ENCODE data around the gene C16orf54. TPM values are rescaled to one million over a fixed set of nuclear protein-coding genes. Genes with fewer than 3 reads are reported as not detected.

Gene C16orf54
- total and polyA plus RNA-seq, 10 of the 15 experiments (the other 5 are each of a cell fraction or from before 2014, with no cell fraction given) = 2.1 to 13.3 (median 5.4) TPM

GRCh38 chr16:29727452-29727851 lies 18.3 kb downstream of the C16orf54 start (continued):
- TF ChIP-seq NFYB (IDR thresholded peaks at IDR 0.05; ENCODE audit: insufficient read depth, low read depth, low read length) = no peak
- no peak for TF ChIP-seq KAT2A (conservative IDR thresholded peaks at IDR 0.05; ENCODE audit: control insufficient read depth, low read depth, low read length)
- no peak for TF ChIP-seq ZBTB4 (CRISPR knock-in tag; IDR thresholded peaks at IDR 0.05)

GRCh38 chr16:29726845-29727377 lies 18.9 kb downstream of the C16orf54 start:
- Histone ChIP-seq H3K9ac (ENCODE audit: control insufficient read depth, insufficient read depth, low read length) (no peak overlapping the region), H3K27ac (ENCODE audit: control insufficient read depth, insufficient read depth) (no peak overlapping the region), H3K36me3 (ENCODE audit: control insufficient read depth in 2 of 2, insufficient read depth in 2 of 2, low read length in 1 of 2) (no peaks in the 10 kb centered on the region), H3K4me1 (ENCODE audit: control insufficient read depth, insufficient read depth, low read length) (peaks cover 13% of the 10 kb centered on the region), H3K79me2 (ENCODE audit: control insufficient read depth, insufficient read depth, low read length) (no peaks in the 10 kb centered on the region), H3K4me2 (ENCODE audit: control insufficient read depth, insufficient read depth) (no peak overlapping the region), H3K4me3 (no peak overlapping the region), H3K9me3 (replicated peaks; ENCODE audit: control insufficient read depth, insufficient read depth, low read length) (no peaks in the 10 kb centered on the region; the same call in 2 of the 3 replicates), H3K27me3 (replicated peaks in 1 of 2; ENCODE audit: control insufficient read depth in 2 of 2, insufficient read depth in 2 of 2, low read length in 1 of 2) (no peaks in the 10 kb centered on the region), H4K20me1 (ENCODE audit: control insufficient read depth, insufficient read depth) (no peaks in the 10 kb centered on the region), H2AFZ (ENCODE audit: control insufficient read depth, low read depth, low read length) (no peak overlapping the region)
- ATAC-seq = no peak
- CTCF ChIA-PET = interaction anchor here (1.0 to 5.9 kb wide), 5 partner anchors 12 to 121 kb away, joined by 3 to 32 read pairs (median 5); no protein-coding TSS in a partner anchor
- no peak for FAIRE-seq
- BruUV-seq (replicated peaks) = no TSS peak
- SMC1A ChIA-PET (ENCODE audit: uncharacterized antibody, unreplicated experiment) = interaction anchor here (0.6 to 1.8 kb wide), 5 partner anchors 12 to 964 kb away, joined by 3 to 5 read pairs (median 3); no protein-coding TSS in a partner anchor
- intact Hi-C loops (cut with micrococcal nuclease; ENCODE audit: unreplicated experiment) (no loop called here), in situ Hi-C loops (cut with MboI) (no loop called here)
- no peak for DNase-seq (ENCODE audit: low read depth, low spot score)
- 76% methylated on average over 9 of the region's 9 CpGs for WGBS (ENCODE audit: insufficient coverage, insufficient replicate concordance, low lambda C conversion rate, missing lambda C conversion rate)
- no peak for TF ChIP-seq KDM1A (IDR thresholded peaks at IDR 0.05; ENCODE audit: borderline replicate concordance)
- TF ChIP-seq RAD21 (IDR thresholded peaks at IDR 0.05; ENCODE audit: insufficient read depth, low read depth, low read length) = no peak
- TF ChIP-seq PKNOX1 (IDR thresholded peaks at IDR 0.05) = no peak
- TF ChIP-seq NBN (IDR thresholded peaks at IDR 0.05) = no peak
- TF ChIP-seq MTA3 (IDR thresholded peaks at IDR 0.05; ENCODE audit: borderline replicate concordance, low read length) = no peak
- no peak for TF ChIP-seq DPF2 (IDR thresholded peaks at IDR 0.05)
- POLR2A ChIA-PET = no interaction called here
- RAD21 ChIA-PET (ENCODE audit: unreplicated experiment) = no interaction called here

Measured in GM12878 (cell line).